Amniotic stem cell (primary cell): Measurements from ENCODE around the gene CIP2A.

ENCODE experiments used
- DNase-seq: peaks from one replicate; lab custom pipeline; 2025; lab: John Stamatoyannopoulos, UW

Gene CIP2A

DNA sequence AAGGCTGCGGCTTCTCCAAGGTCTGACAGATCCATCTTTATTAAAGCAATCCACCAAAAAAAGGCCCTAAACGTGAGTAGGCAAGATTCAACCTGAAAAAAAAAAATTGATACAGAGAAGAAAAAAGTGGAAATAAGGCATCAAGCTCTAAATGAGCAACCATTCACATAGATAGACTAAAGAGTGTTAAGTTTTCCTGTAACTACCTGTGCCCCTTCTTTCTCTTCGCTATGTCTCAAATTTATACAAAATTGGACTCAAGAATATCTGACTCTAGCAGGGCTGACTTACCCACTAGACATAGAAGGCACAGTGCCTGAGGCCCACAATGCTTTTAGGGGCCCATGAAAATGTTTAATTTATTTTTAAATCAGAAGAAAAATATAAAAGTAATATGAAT is 78.7 kb downstream of the CIP2A start, which contains the start of gene MYH15:
MYH15 (minus strand) TSS at position 101 of the 400 bp plus-strand sequence; CDS start at position 35, 66 bp downstream.
- DNase-seq = no peak

GRCh38 chr3:108509871-108510270 is 79.4 kb downstream of the CIP2A start:
- no peak for DNase-seq

DNA sequence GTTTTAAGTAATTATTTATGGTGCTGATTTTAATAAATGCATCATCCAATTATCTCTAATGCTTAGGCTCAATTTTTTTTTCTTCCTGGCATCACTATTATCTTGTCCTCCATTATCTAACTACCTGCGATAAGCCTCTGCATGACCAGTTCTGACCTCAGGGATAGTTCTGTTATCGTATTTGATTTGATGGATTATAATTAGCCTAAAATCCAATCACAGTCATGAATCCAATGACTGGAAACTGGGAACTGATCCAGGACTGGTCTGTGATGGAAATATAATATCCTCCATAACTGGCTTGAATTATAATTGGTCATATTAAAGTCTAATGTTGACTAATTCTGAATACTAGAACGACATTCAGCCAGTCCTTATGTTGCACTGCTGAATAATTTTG is 80.0 kb downstream of the CIP2A start:
- DNase-seq = no peak

GRCh38 chr3:108507902-108508301 is 81.3 kb downstream of the CIP2A start:
- DNase-seq = no peak

- DNase-seq = no peak
Observed at GRCh38 chr3:108505811-108506210, 83.4 kb downstream of the CIP2A start.

DNA sequence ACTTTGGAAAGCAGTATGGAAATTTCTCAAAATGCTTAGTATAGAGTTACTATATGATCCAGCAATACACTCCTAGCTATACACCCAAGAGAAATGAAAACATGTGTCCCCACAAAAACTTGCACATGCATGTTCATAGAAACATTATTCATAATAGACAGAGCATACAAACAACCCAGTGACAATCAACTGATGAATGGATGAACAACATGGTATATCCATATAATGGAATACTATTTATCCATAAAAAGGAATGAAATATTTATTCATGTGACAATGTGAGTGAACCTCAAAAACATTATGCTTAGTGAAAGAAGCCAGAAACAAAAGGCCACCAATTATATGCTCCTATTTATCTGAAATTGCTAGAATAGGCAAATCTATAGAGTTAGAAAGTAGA is 85.5 kb downstream of the CIP2A start:
- no peak for DNase-seq

GRCh38 chr3:108501535-108501934 is 87.7 kb downstream of the CIP2A start:
- no peak for DNase-seq

GRCh38 chr3:108500728-108501127 is 88.5 kb downstream of the CIP2A start:
- no peak for DNase-seq
